ENCODE data around the gene ESCO1. TPM values are rescaled to one million over a fixed set of nuclear protein-coding genes. Genes with fewer than 3 reads are reported as not detected.

The ESCO1 gene
- total RNA-seq, 1 experiment from 2014 or later, result 36.7 TPM

DNA sequence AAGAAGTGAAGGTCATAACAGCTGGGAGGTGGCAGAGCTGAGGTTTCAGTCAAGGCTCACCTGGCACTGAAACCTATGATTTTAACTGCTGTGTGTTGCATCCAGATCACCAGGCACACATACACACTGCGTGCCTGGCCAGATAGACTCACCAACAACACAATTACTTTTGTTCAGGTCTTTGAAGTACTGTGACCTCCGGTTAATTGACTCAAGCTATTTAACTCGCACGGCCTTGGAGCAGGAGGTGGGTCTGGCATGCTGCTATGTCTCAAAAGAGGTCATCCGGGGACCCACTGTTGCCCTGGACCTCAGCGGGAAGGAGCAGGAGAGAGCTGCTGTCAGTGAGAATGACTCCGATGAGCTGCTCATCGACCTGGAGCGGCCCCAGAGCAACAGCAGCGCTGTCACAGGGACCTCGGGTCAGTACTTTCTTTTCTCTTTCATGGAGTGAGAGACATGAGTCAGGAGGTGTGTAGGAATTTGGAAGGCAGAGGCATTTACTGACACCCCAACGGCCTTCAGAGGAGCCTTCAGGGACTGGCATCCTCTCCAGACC is 104.1 kb downstream of the ESCO1 start:
- Histone ChIP-seq H2BK15ac (ENCODE audit: low read depth, low read length) (no peak overlapping the region), H3K4ac (ENCODE audit: low read depth, low read length) (no peak overlapping the region), H3K18ac (ENCODE audit: insufficient read length, low read depth, low read length) (no peak overlapping the region), H3K9ac (ENCODE audit: extremely low read depth, insufficient read length, low read length) (no peak overlapping the region), H2BK20ac (ENCODE audit: low read depth, low read length, poor library complexity, severe bottlenecking) (no peak overlapping the region), H3T11ph (ENCODE audit: low read length) (no peak overlapping the region), H3K79me2 (ENCODE audit: insufficient read depth, low read length) (no peaks in the 10 kb centered on the region), H3K23me2 (ENCODE audit: insufficient read length, low read depth, low read length, poor library complexity, severe bottlenecking) (no peaks in the 10 kb centered on the region), H2AK5ac (ENCODE audit: insufficient read length, low read length) (no peak overlapping the region), H2BK120ac (ENCODE audit: low read depth, low read length, poor library complexity, severe bottlenecking) (no peak overlapping the region), H2AFZ (ENCODE audit: low read length) (no peak overlapping the region), H4K8ac (replicated peaks; ENCODE audit: insufficient read length, low read depth, low read length) (no peak overlapping the region), H2BK5ac (ENCODE audit: insufficient read length, low read length) (no peak overlapping the region), H3K9me3 (ENCODE audit: control insufficient read depth, low read depth, low read length) (no peaks in the 10 kb centered on the region), H4K20me1 (ENCODE audit: control insufficient read depth, insufficient read depth, insufficient read length) (no peaks in the 10 kb centered on the region), H3K23ac (ENCODE audit: insufficient read length, low read depth, low read length) (no peak overlapping the region), H3K27me3 (ENCODE audit: insufficient read depth, low read length) (no peaks in the 10 kb centered on the region), H3K27ac (ENCODE audit: insufficient read length, low read depth, low read length) (no peak overlapping the region), H3K56ac (ENCODE audit: insufficient read length, low read depth, low read length) (no peak overlapping the region), H3K14ac (ENCODE audit: insufficient read depth, low read length) (no peak overlapping the region), H2BK12ac (ENCODE audit: insufficient read length, low read depth, low read length) (no peak overlapping the region), H3K79me1 (ENCODE audit: insufficient read depth, low read depth, low read length, poor library complexity, severe bottlenecking) (no peaks in the 10 kb centered on the region), H4K91ac (ENCODE audit: insufficient read length, low read depth, low read length) (no peak overlapping the region), H3K4me1 (ENCODE audit: insufficient read depth, low read length) (no peaks in the 10 kb centered on the region), H3K4me2 (ENCODE audit: insufficient read depth, insufficient read length, low read length) (no peak overlapping the region), H4K5ac (ENCODE audit: insufficient read length, low read depth, low read length) (no peak overlapping the region)
- TF ChIP-seq CTCF (conservative IDR thresholded peaks at IDR 0.05), result no peak
- no peak overlapping the region for H3K27ac Mint-ChIP-seq
- H3K4me1 Mint-ChIP-seq, result peaks cover 6 to 12% of the 10 kb centered on the region in 2 experiments
- H3K4me3 Mint-ChIP-seq, result no peak overlapping the region
- WGBS (ENCODE audit: extremely low coverage, insufficient read length, low lambda C conversion rate), result no CpG with 5 or more reads among the region's 12 CpGs
- no peak for DNase-seq
- peaks cover 0 to 9% (median 0%) of the 10 kb centered on the region in 3 experiments; a peak in 4 of 7 replicates for H3K36me3 Mint-ChIP-seq (ENCODE audit: insufficient read depth in 1 of 3, low read depth in 3 of 3)
- no peaks in the 10 kb centered on the region for H3K27me3 Mint-ChIP-seq (ENCODE audit: low read depth)
- no peaks in the 10 kb centered on the region for H3K9me3 Mint-ChIP-seq

Data from H9 (cell line).